BJ (cell line): Measurements from ENCODE around the gene PTGR1. TPM values are rescaled to one million over a fixed set of nuclear protein-coding genes. Genes with fewer than 3 reads are reported as not detected.
"Not testable (repeated sequence)": the region's sequence is repeated elsewhere in the genome, so short reads cannot be mapped to it uniquely, and the experiment has no call there.

Source experiments
- CTCF ChIA-PET: fragments of 350-600 bp; formaldehyde crosslinking; extraction: SDS; loops from one replicate; lab custom pipeline; 2021; ENCODE audit warnings: antibody characterized with exemption, inconsistent platforms; lab: Yijun Ruan, JAX
- POLR2A ChIA-PET: fragments of 300-600 bp; sonication (Branson Sonifier 250); formaldehyde crosslinking; extraction: SDS; loops from one replicate; lab custom pipeline; 2021; ENCODE audit warnings: antibody characterized with exemption; lab: Charles Lee
- DNase-seq: peaks from one replicate; pipeline ENCODE4 v3.0.0-alpha.2; 2011; ENCODE audit warnings: low read depth
- H3K27me3 ChIP-seq: 2 replicates; pipeline ENCODE4 v1.6.0; 2011; ENCODE audit warnings: low read length; ENCODE audit not compliant: control insufficient read depth, insufficient read depth
- H3K36me3 ChIP-seq: 2 replicates; pipeline ENCODE4 v1.5.1; 2011; ENCODE audit warnings: low read length; ENCODE audit not compliant: control insufficient read depth, insufficient read depth
- H3K4me3 ChIP-seq: 2 replicates; pipeline ENCODE4 v1.5.1; 2011; ENCODE audit warnings: low read depth, mild to moderate bottlenecking, control low read depth, low read length
- CTCF ChIP-seq: IDR thresholded peaks from 2 replicates; pipeline ENCODE4 v1.5.1; 2011; ENCODE audit warnings: low read depth, mild to moderate bottlenecking, control low read depth, inconsistent platforms, low read length, moderate library complexity; ENCODE audit not compliant: insufficient read depth
- polyA plus RNA-seq: library from polyadenylated mRNA; depleted of rRNA; stranded (reverse); fragments of >200 nt; gene quantifications from 2 replicates; pipeline ENCODE4 v1.2.3, GENCODE V29; 2011

PTGR1 gene
- polyA plus RNA-seq, 1 experiment: 49.3 TPM

DNA sequence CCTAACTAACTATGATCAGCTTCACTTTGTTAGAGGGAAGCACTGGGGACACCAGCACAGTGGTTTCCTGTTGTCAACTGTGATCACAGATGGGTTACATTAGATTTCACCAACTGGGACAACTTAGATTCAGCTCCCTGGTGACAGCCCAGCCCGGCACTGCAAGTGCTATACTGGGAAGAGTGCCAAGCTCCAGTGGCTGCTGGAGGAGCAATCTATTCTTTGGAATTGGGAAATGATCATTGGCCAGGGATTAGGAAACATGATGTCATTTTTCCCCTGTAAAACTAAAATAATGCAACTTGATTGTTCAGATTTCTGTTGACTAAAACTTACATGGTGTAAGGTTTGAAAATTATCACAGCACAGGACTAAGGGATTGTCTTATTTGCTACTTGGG lies 33.2 kb downstream of the PTGR1 start:
- no peak for TF ChIP-seq CTCF
- no peak for DNase-seq
- Histone ChIP-seq H3K27me3 (no peaks in the 10 kb centered on the region), H3K36me3 (peaks cover 26% of the 10 kb centered on the region), H3K4me3 (no peak overlapping the region)
- ChIA-PET POLR2A (no interaction called here), CTCF (no interaction called here)

DNA sequence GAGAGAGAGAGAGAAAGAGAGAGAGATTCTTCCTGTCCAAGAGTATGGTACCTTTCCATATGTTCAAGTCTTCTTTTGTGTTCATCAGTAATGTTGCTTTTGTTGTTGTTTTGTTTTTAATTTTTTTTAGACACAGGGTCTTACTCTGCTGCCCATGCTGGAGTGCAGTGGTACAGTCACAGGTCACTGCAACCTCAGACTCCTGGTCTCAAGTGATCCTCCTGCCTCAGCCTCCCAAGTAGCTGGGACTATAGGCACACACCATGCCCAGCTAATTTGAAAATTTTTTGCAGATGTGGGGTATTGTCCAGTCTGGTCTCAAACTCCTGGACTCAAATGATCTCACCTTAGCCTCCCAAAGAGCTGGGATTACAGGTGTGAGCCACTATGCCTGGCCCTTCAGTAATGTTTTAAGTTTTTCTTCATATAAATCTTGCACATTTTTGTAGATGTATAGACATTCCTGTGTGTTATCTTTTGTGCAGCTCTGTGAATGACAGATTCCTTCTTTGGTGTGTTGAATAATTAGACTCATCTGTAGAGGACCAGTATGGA lies 38.2 kb downstream of the PTGR1 start:
- Histone ChIP-seq H3K27me3 (no peaks in the 10 kb centered on the region), H3K4me3 (no peak overlapping the region), H3K36me3 (peaks cover 8% of the 10 kb centered on the region)
- DNase-seq: no peak
- TF ChIP-seq CTCF: no peak
- ChIA-PET CTCF (interaction anchor here (0.6 to 1.2 kb wide), 3 partner anchors 11 to 169 kb away, joined by 3 read pairs; no protein-coding TSS in a partner anchor), POLR2A (no interaction called here)

DNA sequence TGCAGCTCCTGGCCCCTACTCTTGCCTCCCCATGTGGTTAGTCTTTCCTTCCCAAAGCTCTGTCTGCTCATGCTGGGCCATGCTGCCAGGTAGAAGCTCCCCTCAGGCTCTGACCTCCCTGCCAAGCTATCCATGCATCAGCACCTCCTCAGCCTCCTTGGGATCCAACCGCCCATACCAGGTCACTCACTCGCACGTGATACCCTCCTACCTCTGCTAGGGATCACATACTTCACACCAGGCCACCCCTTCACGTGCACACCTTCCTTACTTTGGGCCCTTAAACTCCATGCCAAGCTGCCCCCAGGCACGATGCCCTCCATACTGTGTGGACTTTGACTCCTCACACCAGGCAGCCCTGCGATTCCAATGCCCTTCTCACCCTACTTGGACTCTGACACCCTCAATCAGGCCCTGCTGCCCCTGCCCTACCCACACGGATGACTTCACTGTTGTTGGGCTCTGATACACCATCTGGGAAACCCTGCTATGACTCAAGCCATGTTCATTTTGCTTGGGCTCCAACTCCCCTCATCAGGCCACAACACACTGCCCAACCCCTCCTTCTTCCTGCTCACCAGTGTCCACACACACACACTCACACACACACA lies 40.3 kb downstream of the PTGR1 start:
- POLR2A ChIA-PET: no interaction called here

DNA sequence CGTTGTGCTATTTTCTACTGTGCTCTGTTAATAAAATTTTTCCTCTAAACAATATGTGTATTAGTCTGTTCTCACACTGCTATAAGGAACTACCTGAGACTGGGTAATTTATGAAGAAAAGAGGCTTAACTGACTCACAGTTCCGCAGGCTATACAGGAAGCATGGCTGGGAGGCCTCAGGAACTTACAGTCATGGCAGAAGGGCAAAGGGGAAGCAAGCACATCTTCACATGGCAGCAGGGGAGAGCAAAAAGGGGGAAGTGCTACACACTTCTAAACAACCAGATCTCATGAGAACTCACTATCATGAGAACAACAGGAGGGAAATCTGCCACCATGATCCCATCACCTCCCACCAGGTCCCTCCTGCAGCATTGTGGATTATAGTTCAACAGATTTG lies 44.0 kb downstream of the PTGR1 start:
- H3K27me3 ChIP-seq, H3K4me3 ChIP-seq, CTCF ChIA-PET, POLR2A ChIA-PET, DNase-seq, H3K36me3 ChIP-seq: not testable (repeated sequence)

More for the DNA sequence above, 40.3 kb downstream of the PTGR1 start:
- H3K36me3 ChIP-seq: peaks cover 2% of the 10 kb centered on the region
- CTCF ChIA-PET: no interaction called here
- H3K4me3 ChIP-seq: no peak overlapping the region
- no peak for TF ChIP-seq CTCF
- DNase-seq: no peak
- H3K27me3 ChIP-seq: no peaks in the 10 kb centered on the region

- no peaks in the 10 kb centered on the region for H3K27me3 ChIP-seq
- no peaks in the 10 kb centered on the region for H3K36me3 ChIP-seq
- ChIA-PET CTCF (interaction anchor here (0.6 kb wide), 1 partner anchor 1017 kb away, joined by 3 read pairs; no protein-coding TSS in a partner anchor), POLR2A (no interaction called here)
- H3K4me3 ChIP-seq: no peak overlapping the region
- no peak for DNase-seq
- TF ChIP-seq CTCF: no peak
Measured at GRCh38 chr9:111548623-111549022, 50.8 kb downstream of the PTGR1 start.
